SH-SY5Y (cell line): ENCODE measurements around the gene CCDC106.

ENCODE experiments used
- GATA2 ChIP-seq: IDR thresholded peaks from 2 replicates; pipeline ENCODE4 v1.6.1; 2011; ENCODE audit warnings: mild to moderate bottlenecking, low read depth, low read length
- GATA3 ChIP-seq: IDR thresholded peaks from 2 replicates; pipeline ENCODE4 v1.6.1; 2011; ENCODE audit warnings: low read depth, mild to moderate bottlenecking, low read length, moderate library complexity

DNA sequence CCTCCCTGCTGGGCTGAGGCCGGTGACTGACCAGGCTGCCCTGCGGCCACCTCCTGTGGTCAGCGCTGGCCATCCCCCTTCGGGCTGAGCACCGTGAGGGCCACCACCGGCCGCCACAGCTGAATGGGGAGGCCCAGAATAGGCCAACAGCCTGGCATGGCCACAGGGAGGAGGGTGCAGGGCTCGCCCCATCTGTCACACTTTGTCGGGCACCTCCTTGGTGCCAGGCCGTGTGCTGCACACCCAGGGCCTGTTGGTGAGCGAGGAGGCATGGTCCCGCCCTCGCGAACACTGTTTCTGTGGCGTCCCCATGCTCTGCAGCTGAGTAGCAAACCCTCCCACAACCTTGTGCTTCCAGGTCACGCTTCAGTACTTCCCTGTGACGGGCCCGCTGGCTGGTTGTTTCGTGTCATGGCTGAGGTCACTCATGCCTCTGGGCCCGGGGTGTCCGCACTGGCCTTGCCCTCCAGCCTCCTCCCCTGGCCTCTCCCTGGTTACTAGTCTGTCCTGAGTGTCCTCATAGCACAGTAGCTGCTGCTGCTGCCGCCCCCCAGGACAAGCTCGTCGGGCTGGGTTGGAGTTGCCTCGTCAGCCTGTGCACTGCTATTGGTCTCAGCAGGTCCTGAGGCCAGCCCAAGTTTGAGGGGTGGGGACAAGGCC is 42.2 kb downstream of the CCDC106 start:
- TF ChIP-seq GATA3 = no peak
- TF ChIP-seq GATA2 = no peak
